Loucy (cell line): ENCODE results near the gene VSTM1.

Experiments
- H2AFZ ChIP-seq: fragments of 200-600 bp; sonication (generic); 2 replicates; pipeline ENCODE4 v1.6.0; 2016; ENCODE audit warnings: antibody characterized with exemption, mild to moderate bottlenecking, low read length, moderate library complexity
- H3F3A ChIP-seq: fragments of 200-600 bp; 2 replicates; pipeline ENCODE4 v1.6.0; 2016; ENCODE audit warnings: antibody characterized with exemption, low read depth, mild to moderate bottlenecking
- H3K27me3 ChIP-seq: fragments of 200-600 bp; sonication (generic); 2 replicates; pipeline ENCODE4 v1.6.1; 2014; ENCODE audit warnings: low read length, mild to moderate bottlenecking; ENCODE audit not compliant: insufficient read depth, poor library complexity, severe bottlenecking
- H3K36me3 ChIP-seq: fragments of 200-600 bp; sonication (generic); 2 replicates; pipeline ENCODE4 v1.6.1; 2016; ENCODE audit warnings: low read length; ENCODE audit not compliant: insufficient read depth
- H3K4me1 ChIP-seq: fragments of 200-600 bp; sonication (generic); 2 replicates; pipeline ENCODE4 v1.5.1; 2014; ENCODE audit warnings: low read length, mild to moderate bottlenecking; ENCODE audit not compliant: insufficient read depth, poor library complexity, severe bottlenecking
- H3K4me2 ChIP-seq: fragments of 200-600 bp; sonication (generic); 2 replicates; pipeline ENCODE4 v1.6.0; 2014; ENCODE audit warnings: antibody characterized with exemption, low read length, low read depth, mild to moderate bottlenecking; ENCODE audit not compliant: poor library complexity, severe bottlenecking
- H3K4me3 ChIP-seq: fragments of 200-600 bp; sonication (generic); 2 replicates; pipeline ENCODE4 v1.5.1; 2014; ENCODE audit warnings: low read length, mild to moderate bottlenecking, mixed read lengths; ENCODE audit not compliant: poor library complexity, severe bottlenecking
- H3K79me2 ChIP-seq: fragments of 200-600 bp; sonication (generic); 2 replicates; pipeline ENCODE4 v1.6.1; 2014; ENCODE audit warnings: low read length; ENCODE audit not compliant: insufficient read depth
- H3K9ac ChIP-seq: fragments of 200-600 bp; sonication (generic); 2 replicates; pipeline ENCODE4 v1.6.0; 2014; ENCODE audit warnings: mild to moderate bottlenecking, low read depth, low read length, moderate library complexity; ENCODE audit not compliant: poor library complexity, severe bottlenecking
- H3K9me2 ChIP-seq: fragments of 200-600 bp; sonication (generic); replicated peaks from 2 replicates; pipeline ENCODE4 v1.6.1; 2016; ENCODE audit warnings: low read depth, low read length, mixed read lengths
- H3K9me3 ChIP-seq: fragments of 200-600 bp; sonication (generic); 2 replicates; pipeline ENCODE4 v1.6.1; 2014; ENCODE audit warnings: mild to moderate bottlenecking, antibody characterized with exemption, low read length, low read depth; ENCODE audit not compliant: insufficient read depth
- H4K20me1 ChIP-seq: fragments of 200-600 bp; sonication (generic); 2 replicates; pipeline ENCODE4 v1.6.0; 2014; ENCODE audit warnings: antibody characterized with exemption, low read length, mild to moderate bottlenecking; ENCODE audit not compliant: insufficient read depth, poor library complexity, severe bottlenecking
- CTCF ChIP-seq: fragments of 200-600 bp; sonication (generic); conservative IDR thresholded peaks from 2 replicates; pipeline ENCODE4 v1.5.1; 2014; ENCODE audit warnings: mild to moderate bottlenecking, antibody characterized with exemption, low read length
- EZH2phosphoT487 ChIP-seq: fragments of 200-600 bp; IDR thresholded peaks from 2 replicates; pipeline ENCODE4 v1.6.1; 2018; ENCODE audit warnings: antibody characterized with exemption, mild to moderate bottlenecking, moderate library complexity, borderline replicate concordance

The VSTM1 gene

GRCh38 chr19:54081032-54081431, 17.3 kb upstream of the VSTM1 start, which contains the start of gene TARM1:
Gene TARM1 (minus strand): TSS chr19:54081365. CDS start chr19:54081340, 25 bp downstream.
- Histone ChIP-seq H3K27me3 (no peaks in the 10 kb centered on the region), H3K79me2 (no peaks in the 10 kb centered on the region), H3K4me3 (no peak within 1 kb of the TSS), H3K9me2 (no peaks in the 10 kb centered on the region), H3K4me1 (no peaks in the 10 kb centered on the region), H3K36me3 (no peaks in the 10 kb centered on the region), H3F3A (no peaks in the 10 kb centered on the region), H3K9me3 (0 out of 2 replicates have a peak, but pooled peaks cover 4% of the 10 kb centered on the region), H3K4me2 (no peak within 1 kb of the TSS), H2AFZ (no peak within 1 kb of the TSS), H3K9ac (no peak within 1 kb of the TSS), H4K20me1 (no peaks in the 10 kb centered on the region)
- no peak for TF ChIP-seq CTCF
- TF ChIP-seq EZH2phosphoT487 = no peak

GRCh38 chr19:54077334-54077733, 13.6 kb upstream of the VSTM1 start:
- Histone ChIP-seq H2AFZ (no peak overlapping the region), H3K9me3 (0 out of 2 replicates have a peak, but pooled peaks cover 4% of the 10 kb centered on the region), H3K4me3 (no peak overlapping the region), H4K20me1 (no peaks in the 10 kb centered on the region), H3K79me2 (no peaks in the 10 kb centered on the region), H3F3A (no peaks in the 10 kb centered on the region), H3K4me2 (no peak overlapping the region), H3K36me3 (no peaks in the 10 kb centered on the region), H3K9me2 (no peaks in the 10 kb centered on the region), H3K27me3 (no peaks in the 10 kb centered on the region), H3K9ac (no peak overlapping the region), H3K4me1 (no peaks in the 10 kb centered on the region)
- no peak for TF ChIP-seq CTCF
- TF ChIP-seq EZH2phosphoT487 = no peak

GRCh38 chr19:54074851-54075250, 11.2 kb upstream of the VSTM1 start:
- no peak overlapping the region for H3K4me3 ChIP-seq
- H4K20me1 ChIP-seq = no peaks in the 10 kb centered on the region
- H3K9ac ChIP-seq = no peak overlapping the region
- no peaks in the 10 kb centered on the region for H3K27me3 ChIP-seq
- H3K9me3 ChIP-seq = no peaks in the 10 kb centered on the region
- no peaks in the 10 kb centered on the region for H3K9me2 ChIP-seq
- no peak for TF ChIP-seq CTCF
- TF ChIP-seq EZH2phosphoT487 = no peak
- no peak overlapping the region for H3K4me2 ChIP-seq
- H3K4me1 ChIP-seq = no peaks in the 10 kb centered on the region
- H3K36me3 ChIP-seq = no peaks in the 10 kb centered on the region
- no peaks in the 10 kb centered on the region for H3K79me2 ChIP-seq
- H2AFZ ChIP-seq = no peak overlapping the region
- no peaks in the 10 kb centered on the region for H3F3A ChIP-seq
